PC-3 (cell line): Measurements from ENCODE around the gene IGFBP7. TPM values are rescaled to one million over a fixed set of nuclear protein-coding genes. Genes with fewer than 3 reads are reported as not detected.

Experiments used
- ATAC-seq: fragments of 200-7000 bp; cut with Tn5 transposase; 2 replicates; pipeline ENCODE4 v1.9.1; 2020; ENCODE audit warnings: mild to moderate bottlenecking, moderate library complexity
- BruUV-seq: library from RNA; stranded (reverse); fragments of 400-500 nt; replicated peaks from 2 replicates; lab custom pipeline; 2021; lab: Mats Ljungman, UMichigan
- CTCF ChIA-PET: fragments of 300-600 bp; sonication (Branson Sonifier 250); formaldehyde crosslinking; loops from one replicate; lab custom pipeline; 2022; ENCODE audit warnings: antibody characterized with exemption; lab: Charles Lee
- POLR2A ChIA-PET: fragments of 300-600 bp; sonication (Branson Sonifier 250); formaldehyde crosslinking; loops from one replicate; lab custom pipeline; 2022; ENCODE audit warnings: antibody characterized with exemption; ENCODE audit not compliant: unreplicated experiment; lab: Charles Lee
- DNase-seq: peaks from one replicate; pipeline ENCODE4 v3.0.0-alpha.2; 2015
- H2AFZ ChIP-seq: fragments of 300-600 bp; sonication (generic); 2 replicates; pipeline ENCODE4 v1.6.0; 2016; ENCODE audit warnings: antibody characterized with exemption, low read length
- H3F3A ChIP-seq: fragments of 300-600 bp; sonication (generic); one replicate; pipeline ENCODE4 v1.6.0; 2017; ENCODE audit warnings: antibody characterized with exemption, low read length, control low read depth, mild to moderate bottlenecking; ENCODE audit not compliant: unreplicated experiment
- H3K27ac ChIP-seq: fragments of 300-600 bp; sonication (generic); 2 replicates; pipeline ENCODE4 v1.5.1; 2016; ENCODE audit warnings: mild to moderate bottlenecking, low read length
- H3K27me3 ChIP-seq: fragments of 300-600 bp; sonication (generic); 2 replicates; pipeline ENCODE4 v1.6.1; 2016; ENCODE audit warnings: low read length, mixed read lengths
- H3K36me3 ChIP-seq: fragments of 300-600 bp; sonication (generic); 2 replicates; pipeline ENCODE4 v1.6.1; 2016; ENCODE audit warnings: low read depth, mixed run types, low read length, mixed read lengths
- H3K4me1 ChIP-seq: fragments of 300-600 bp; sonication (generic); 2 replicates; pipeline ENCODE4 v1.5.1; 2016; ENCODE audit warnings: low read length; ENCODE audit not compliant: insufficient read depth
- H3K4me2 ChIP-seq: fragments of 300-600 bp; sonication (generic); 2 replicates; pipeline ENCODE4 v1.6.0; 2016; ENCODE audit warnings: low read length
- H3K4me3 ChIP-seq: fragments of 300-600 bp; sonication (generic); 2 replicates; pipeline ENCODE4 v1.5.1; 2016; ENCODE audit warnings: mild to moderate bottlenecking, low read length, mixed read lengths
- H3K79me2 ChIP-seq: fragments of 300-600 bp; sonication (generic); 2 replicates; pipeline ENCODE4 v1.6.1; 2017; ENCODE audit warnings: low read length, mixed read lengths
- H3K9ac ChIP-seq: fragments of 300-600 bp; sonication (generic); 2 replicates; pipeline ENCODE4 v1.6.0; 2016; ENCODE audit warnings: mild to moderate bottlenecking, low read length
- H3K9me2 ChIP-seq: fragments of 300-600 bp; sonication (generic); replicated peaks from 2 replicates; pipeline ENCODE4 v1.6.1; 2016; ENCODE audit warnings: mixed run types, low read length, mixed read lengths
- H3K9me3 ChIP-seq: fragments of 300-600 bp; sonication (generic); 2 replicates; pipeline ENCODE4 v1.6.1; 2016; ENCODE audit warnings: low read length, mixed read lengths
- H4K20me1 ChIP-seq: fragments of 300-600 bp; sonication (generic); 2 replicates; pipeline ENCODE4 v1.6.1; 2016; ENCODE audit warnings: low read length, mixed read lengths
- CTCF ChIP-seq: fragments of 300-600 bp; sonication (generic); conservative IDR thresholded peaks from 2 replicates; pipeline ENCODE4 v1.5.1; 2017; ENCODE audit warnings: antibody characterized with exemption, low read depth, mild to moderate bottlenecking, low read length
- EZH2 ChIP-seq: fragments of 300-600 bp; sonication (generic); IDR thresholded peaks from one replicate; pipeline ENCODE4 v1.6.1; 2017; ENCODE audit warnings: antibody characterized with exemption, mild to moderate bottlenecking, low read length; ENCODE audit not compliant: unreplicated experiment
- EZH2phosphoT487 ChIP-seq: fragments of 300-600 bp; sonication (generic); IDR thresholded peaks from 2 replicates; pipeline ENCODE4 v1.6.1; 2018; ENCODE audit warnings: mild to moderate bottlenecking, antibody characterized with exemption, low read length, borderline replicate concordance
- intact Hi-C: fragments of 100-400 bp; cut with micrococcal nuclease; formaldehyde crosslinking; loops from 2 replicates; pipeline ENCODE4 v1.9.0; 2023
- total RNA-seq: library from RNA; depleted of rRNA; stranded (reverse); fragments of >200 nt; gene quantifications from 2 replicates; pipeline ENCODE4 v1.2.3, GENCODE V29; 2014

IGFBP7 gene
- total RNA-seq, 1 experiment from 2014 or later = not detected

- Histone ChIP-seq H3K9me2 (no peaks in the 10 kb centered on the region), H3K79me2 (no peaks in the 10 kb centered on the region), H3F3A (no peaks in the 10 kb centered on the region), H3K9ac (no peak overlapping the region), H3K4me3 (no peak overlapping the region), H3K27ac (no peak overlapping the region), H2AFZ (no peak overlapping the region), H3K4me1 (no peaks in the 10 kb centered on the region), H4K20me1 (no peaks in the 10 kb centered on the region), H3K9me3 (no peaks in the 10 kb centered on the region), H3K4me2 (no peak overlapping the region), H3K27me3 (peaks cover 20% of the 10 kb centered on the region), H3K36me3 (no peaks in the 10 kb centered on the region)
- ChIA-PET POLR2A (no interaction called here), CTCF (interaction anchor here (0.6 kb wide), 1 partner anchor 13 kb away, joined by 4 read pairs; no protein-coding TSS in a partner anchor)
- intact Hi-C loops = no loop called here
- no peak for TF ChIP-seq EZH2phosphoT487
- TF ChIP-seq CTCF = no peak
- no peak for TF ChIP-seq EZH2
- ATAC-seq = no peak
- BruUV-seq = no TSS peak
- no peak for DNase-seq
Measured at GRCh38 chr4:57091657-57092162, 18.5 kb downstream of the IGFBP7 start.

GRCh38 chr4:57090079-57090478 lies 20.1 kb downstream of the IGFBP7 start:
- H3K9me2 ChIP-seq = no peaks in the 10 kb centered on the region
- no TSS peak for BruUV-seq
- H3K27ac ChIP-seq = no peak overlapping the region
- H3K36me3 ChIP-seq = no peaks in the 10 kb centered on the region
- TF ChIP-seq CTCF = no peak
- no peak for TF ChIP-seq EZH2phosphoT487
- no peak for TF ChIP-seq EZH2
- H3K4me1 ChIP-seq = no peaks in the 10 kb centered on the region
- no peaks in the 10 kb centered on the region; the same call in 1 of the 2 replicates for H3K9me3 ChIP-seq
- ChIA-PET POLR2A (no interaction called here), CTCF (no interaction called here)
- H4K20me1 ChIP-seq = no peaks in the 10 kb centered on the region
- no peak for ATAC-seq
- DNase-seq = no peak
- no peak overlapping the region for H3K4me2 ChIP-seq
- intact Hi-C loops = no loop called here
- no peak overlapping the region for H3K4me3 ChIP-seq
- H3K79me2 ChIP-seq = no peaks in the 10 kb centered on the region
- peaks cover 12% of the 10 kb centered on the region for H3K27me3 ChIP-seq
- H3F3A ChIP-seq = no peaks in the 10 kb centered on the region
- H2AFZ ChIP-seq = no peak overlapping the region
- no peak overlapping the region for H3K9ac ChIP-seq

GRCh38 chr4:57089549-57089948 lies 20.6 kb downstream of the IGFBP7 start:
- CTCF ChIA-PET = no interaction called here
- Histone ChIP-seq H4K20me1 (no peaks in the 10 kb centered on the region), H2AFZ (no peak overlapping the region), H3K4me3 (no peak overlapping the region), H3K9me3 (no peaks in the 10 kb centered on the region; the same call in 1 of the 2 replicates), H3K79me2 (no peaks in the 10 kb centered on the region), H3F3A (no peaks in the 10 kb centered on the region), H3K9ac (no peak overlapping the region), H3K9me2 (no peaks in the 10 kb centered on the region), H3K27ac (no peak overlapping the region), H3K36me3 (no peaks in the 10 kb centered on the region), H3K27me3 (peaks cover 7% of the 10 kb centered on the region), H3K4me2 (no peak overlapping the region), H3K4me1 (no peaks in the 10 kb centered on the region)
- intact Hi-C loops = no loop called here
- no peak for ATAC-seq
- TF ChIP-seq EZH2phosphoT487 (no peak), CTCF (no peak)
- no peak for DNase-seq
- POLR2A ChIA-PET = no interaction called here
- no TSS peak for BruUV-seq
